ENCODE results near the gene PLD1.

GRCh38 chr3:171770689-171771620 lies 39.3 kb downstream of the PLD1 start:
- TF ChIP-seq CTCF (IDR thresholded peaks at IDR 0.05) (no peak), POLR2A (IDR thresholded peaks at IDR 0.05) (peak; percentile 71), EP300 (IDR thresholded peaks at IDR 0.05) (no peak)
